GM10847 (cell line): ENCODE results near the gene SLC2A1.

Experiments
- POLR2A ChIP-seq: IDR thresholded peaks from 2 replicates; pipeline ENCODE4 v1.6.1; 2011; ENCODE audit not compliant: insufficient read length; ENCODE audit errors: extremely low read depth

SLC2A1 gene

DNA sequence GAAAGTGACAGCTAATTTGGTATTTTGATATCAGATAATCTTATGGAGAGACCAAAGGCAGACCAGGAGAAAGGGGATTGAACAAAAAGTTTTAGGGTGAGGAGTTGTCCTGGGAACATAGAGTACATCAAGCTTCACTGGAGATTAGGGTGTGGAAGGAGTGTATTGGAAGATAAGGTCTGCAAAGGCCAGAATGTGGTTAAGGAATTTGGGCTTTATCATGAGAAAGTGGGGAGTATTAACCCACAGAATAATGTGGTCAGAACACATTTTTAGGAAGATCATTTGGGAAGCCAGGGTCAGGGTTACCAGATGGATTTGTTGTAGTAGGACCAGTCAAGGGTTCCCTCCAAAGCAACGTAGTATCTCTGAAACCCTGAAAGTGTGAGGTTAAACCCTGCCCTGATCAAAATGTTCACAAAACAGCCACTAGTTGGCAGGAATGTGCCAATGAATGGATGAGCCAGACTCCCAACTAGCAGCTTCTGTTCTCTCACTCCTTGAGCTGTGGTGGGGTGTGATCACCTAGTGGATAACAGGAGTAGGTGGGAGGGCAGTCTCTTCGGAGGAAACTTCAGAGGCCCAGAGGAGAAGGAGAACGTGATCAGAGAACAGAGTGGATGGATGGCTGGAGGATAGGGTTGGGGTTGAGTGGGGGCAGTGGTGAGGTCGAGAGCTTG is 35.8 kb downstream of the SLC2A1 start:
- no peak for TF ChIP-seq POLR2A

DNA sequence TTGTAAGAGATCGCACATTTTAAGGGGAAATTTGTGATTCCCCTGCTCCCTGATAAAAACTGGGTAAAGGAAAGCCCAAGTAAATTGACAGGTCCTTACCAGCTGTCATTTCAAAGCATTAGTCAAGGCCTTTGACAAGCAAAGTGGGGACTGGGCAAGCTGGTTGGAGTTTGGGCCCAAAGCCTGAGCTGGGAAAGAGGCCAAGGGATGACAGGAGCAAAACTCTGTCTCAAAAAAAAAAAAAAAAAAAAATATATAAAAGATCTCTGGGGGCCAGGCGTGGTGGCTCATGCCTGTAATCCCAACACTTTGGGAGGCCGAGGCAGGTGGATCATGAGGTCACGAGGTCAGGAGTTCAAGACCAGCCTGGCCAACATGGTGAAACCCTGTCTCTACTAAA is 36.9 kb downstream of the SLC2A1 start:
- TF ChIP-seq POLR2A, result no peak

DNA sequence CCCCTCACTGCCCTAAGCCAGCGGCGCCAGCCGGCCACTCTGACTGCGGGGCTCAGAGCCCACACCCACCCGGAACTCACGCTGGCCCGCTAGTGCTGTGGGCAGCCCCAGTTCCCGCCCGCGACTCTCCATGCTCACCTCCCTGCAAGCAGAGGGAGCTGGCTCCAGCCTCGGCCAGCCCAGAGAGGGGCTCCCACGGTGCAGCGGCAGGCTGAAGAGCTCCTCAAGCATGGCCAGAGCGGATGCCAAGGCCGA is 41.5 kb downstream of the SLC2A1 start:
- TF ChIP-seq POLR2A, result no peak

DNA sequence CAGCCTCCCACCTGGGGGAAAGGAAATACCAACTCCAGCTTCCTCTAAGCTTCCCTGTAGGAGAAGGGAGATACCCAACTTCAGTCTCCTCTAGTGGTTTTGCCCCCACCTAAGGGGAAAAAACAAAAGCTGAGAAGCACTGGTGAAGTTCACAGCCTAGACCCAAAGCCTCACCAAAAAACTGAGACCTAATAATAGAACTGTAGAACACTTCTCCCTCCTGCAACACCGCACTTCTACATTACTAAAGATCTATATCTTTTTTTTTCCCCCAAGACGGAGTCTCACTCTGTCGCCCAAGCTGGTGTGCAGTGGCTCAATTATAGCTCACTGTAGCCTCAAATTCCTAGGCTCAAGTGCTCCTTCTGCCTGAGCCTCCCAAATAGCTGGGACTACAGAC is 43.2 kb downstream of the SLC2A1 start:
- no peak for TF ChIP-seq POLR2A

DNA sequence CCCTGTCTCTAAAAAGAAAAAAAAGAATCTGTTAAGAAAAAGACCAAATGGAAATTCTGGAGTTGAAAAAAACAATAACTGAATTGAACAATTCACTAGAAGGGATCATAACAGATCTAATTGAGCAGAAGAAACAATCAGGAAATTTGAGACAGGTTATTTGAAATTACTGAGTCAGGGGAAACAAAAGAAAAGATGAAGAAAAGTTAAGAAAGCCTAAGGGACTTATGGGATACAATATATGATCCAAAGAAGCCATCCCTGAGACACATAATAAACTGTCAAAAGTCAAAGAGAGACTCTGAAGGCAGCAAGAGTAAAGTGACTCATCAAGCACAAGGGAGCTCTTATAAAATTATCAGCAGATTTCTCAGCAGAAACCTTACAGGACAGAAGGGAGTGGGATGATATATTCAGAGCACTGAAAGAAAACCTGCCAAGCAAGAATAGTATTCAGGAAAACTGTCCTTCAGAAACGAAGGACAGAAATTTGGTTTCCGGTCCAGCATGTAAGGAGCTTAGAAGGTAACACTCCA is 44.5 kb downstream of the SLC2A1 start:
- no peak for TF ChIP-seq POLR2A

DNA sequence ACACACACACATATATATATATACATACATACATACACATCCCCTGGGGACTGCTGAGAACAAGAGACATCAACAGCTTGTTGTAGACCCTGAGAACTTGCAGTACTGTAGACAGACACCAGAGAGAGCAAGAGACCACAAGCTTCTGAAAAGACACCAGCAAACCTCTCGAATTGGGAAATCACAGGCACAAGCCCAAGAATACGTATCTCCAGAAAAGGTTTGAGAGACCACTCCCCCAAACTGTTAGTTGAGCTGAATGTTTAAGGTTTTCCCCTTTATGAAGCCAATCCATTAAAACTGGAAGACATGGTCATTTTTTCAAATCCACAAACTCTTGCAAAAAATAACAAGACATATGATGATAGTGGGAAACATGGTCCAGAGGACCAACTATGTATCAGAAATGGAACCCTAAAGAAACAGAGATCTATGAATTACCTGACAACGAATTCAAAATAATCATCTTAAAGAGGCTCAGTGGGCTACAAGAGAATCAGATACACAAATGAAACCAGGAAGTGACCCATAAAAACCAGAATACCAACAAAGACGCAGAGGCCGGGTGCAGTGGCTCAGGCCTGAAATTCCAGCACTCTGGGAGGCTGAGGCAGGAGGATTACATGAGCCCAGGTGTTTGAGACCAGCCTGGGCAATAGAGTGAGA is 45.1 kb downstream of the SLC2A1 start:
- no peak for TF ChIP-seq POLR2A

DNA sequence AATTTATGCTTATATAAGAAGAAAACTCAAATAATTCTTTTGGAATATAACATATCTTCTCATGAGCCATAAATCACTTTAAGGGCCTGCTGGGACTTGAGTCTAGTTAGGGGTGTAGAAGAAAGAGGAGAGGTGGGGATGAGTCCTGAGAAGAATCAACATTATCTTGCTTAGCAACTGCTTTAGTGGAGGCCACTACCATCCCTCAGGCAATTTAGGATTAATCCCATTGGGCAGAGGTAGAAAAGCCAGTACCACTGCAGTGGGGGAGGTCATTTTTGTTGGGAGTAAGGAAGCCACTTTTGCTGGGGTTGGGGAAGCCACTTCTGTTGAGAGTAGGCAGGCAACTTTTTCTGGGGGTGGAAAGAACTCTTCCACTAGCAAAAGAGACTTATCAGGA is 47.7 kb downstream of the SLC2A1 start:
- no peak for TF ChIP-seq POLR2A

DNA sequence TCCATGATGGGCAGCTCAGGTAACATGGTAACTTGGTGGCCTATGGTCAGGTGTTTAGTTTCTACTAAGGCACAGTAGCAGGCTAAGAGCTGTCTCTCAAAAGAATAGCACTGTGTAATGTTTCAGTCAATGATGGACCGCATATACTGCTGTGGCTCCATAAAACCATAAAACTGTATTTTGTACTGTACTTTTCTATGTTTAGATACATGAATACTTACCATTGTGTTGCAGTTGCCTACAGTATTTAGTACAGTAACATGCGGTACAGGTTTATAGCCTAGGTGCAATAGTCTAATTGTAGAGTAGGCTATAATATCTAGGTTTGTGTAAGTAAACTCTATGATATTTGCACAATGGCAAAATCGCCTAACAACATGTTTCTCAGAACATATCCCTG is 50.6 kb downstream of the SLC2A1 start:
- TF ChIP-seq POLR2A, result no peak

DNA sequence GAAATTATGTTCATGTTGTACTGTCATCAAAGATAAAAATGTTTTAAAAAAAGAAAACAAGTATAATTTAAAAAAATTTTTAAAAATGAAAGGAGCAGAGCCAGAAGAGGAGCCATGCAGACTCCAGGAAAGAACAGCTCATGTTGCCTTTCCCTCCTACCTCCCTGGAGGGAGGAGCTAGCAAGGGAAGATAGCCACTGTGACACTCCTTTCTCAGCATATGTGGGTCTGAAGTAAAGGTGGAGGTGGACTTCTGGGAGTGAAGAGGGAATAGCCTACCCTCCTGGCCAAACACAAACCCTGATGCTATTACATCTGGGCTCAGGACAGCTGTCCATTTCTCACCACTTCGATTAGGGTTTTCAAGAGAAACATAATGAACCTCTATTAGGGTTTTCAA is 54.2 kb downstream of the SLC2A1 start:
- TF ChIP-seq POLR2A, result no peak

DNA sequence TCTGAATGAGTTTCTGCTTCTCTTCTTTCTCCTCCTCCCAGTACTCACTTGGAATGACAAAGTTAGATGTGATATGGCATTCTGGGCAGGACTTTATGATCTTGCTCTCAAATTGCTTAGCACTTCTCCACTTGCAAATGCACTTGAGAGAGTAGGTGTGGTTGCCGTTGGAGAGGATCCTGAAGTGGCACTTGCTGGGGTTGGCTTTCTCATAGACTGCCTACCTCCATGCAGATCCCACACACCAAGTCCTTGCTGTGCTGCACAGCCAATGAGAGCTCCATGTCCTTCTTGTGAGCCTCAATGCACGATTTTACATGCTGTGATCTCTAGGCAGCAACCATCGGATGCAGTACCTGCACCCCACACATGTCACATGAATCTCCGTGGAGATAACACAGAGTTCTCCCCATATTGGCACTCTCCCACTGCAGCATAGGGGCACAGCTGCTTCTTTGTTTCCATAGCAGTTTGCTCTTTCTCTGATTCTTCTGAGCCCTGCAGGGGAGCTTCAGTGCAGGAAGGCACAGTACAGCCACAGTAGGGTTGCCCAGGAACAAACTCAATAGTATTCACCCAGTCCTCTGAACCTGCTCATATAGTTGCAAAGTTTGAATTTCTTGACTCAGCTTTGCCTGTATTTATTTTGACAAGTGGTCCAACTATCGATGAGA is 67.1 kb downstream of the SLC2A1 start:
- no peak for TF ChIP-seq POLR2A

DNA sequence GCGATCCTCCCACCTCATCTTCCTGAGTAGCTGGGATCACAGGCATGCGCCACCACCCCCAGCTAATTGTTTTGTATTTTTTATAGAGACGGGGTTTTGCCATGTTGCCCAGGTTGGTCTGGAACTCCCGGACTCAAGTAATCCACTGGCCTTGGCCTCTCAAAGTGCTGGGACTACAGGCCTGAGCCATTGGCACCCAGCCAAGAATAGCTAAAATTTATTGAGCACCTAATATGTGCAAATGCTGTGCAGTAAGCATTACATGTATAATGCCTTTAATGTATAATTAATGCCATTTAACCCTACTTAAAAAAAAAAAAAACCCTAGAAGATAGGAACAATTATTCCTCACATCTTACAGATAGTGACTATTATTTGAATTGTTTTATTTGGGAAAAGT is 69.4 kb downstream of the SLC2A1 start:
- no peak for TF ChIP-seq POLR2A

DNA sequence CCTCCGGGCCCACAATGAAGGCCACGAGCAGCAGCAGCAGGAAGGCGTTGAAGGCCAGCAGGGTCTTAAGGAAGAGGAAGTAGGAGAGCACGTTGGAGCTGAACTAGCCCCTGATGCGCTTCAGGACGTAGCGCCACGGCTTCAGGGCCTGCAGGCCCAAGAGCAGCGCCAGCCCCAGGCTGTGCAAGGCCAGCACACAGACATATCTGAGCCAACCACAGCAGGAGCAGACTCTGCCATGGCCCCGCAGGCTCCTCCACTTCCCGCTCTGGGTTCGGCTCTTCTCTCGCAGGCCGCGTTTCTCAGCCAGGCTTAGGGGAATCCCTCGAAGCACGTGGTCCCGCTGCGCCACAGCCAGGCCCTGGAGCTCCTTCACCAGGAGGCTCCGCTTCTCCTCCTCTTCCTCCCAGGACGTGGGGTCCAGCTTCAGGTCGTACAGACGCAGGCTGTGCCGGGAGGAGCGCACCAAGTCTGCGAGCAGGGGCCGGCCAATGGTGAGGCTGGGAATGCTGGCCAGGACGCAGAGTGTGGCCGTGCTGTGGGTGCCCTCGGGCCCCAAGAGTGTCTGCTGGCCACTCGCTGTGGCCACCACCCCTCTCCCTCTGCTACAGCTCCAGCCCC is 70.5 kb downstream of the SLC2A1 start:
- TF ChIP-seq POLR2A, result no peak

DNA sequence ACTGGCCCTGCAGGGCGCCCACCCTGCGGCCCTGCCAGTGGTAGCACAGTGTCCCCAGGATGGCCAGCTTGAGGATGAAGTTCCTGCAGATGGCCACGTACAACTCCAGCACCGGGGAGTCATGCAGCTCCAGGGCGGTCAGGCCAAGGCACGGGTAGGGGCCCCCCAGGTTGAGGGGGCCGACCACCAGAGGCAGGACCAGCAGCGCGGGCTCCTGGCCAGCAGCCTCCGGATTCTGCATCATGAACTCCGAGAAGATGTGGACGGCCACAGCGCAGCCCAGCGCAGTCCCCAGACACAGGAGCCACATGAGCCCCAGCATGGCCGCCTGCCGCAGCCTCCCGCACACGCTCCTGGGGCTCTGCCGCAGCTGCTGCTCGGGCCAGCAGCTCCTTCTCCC is 71.3 kb downstream of the SLC2A1 start:
- no peak for TF ChIP-seq POLR2A

DNA sequence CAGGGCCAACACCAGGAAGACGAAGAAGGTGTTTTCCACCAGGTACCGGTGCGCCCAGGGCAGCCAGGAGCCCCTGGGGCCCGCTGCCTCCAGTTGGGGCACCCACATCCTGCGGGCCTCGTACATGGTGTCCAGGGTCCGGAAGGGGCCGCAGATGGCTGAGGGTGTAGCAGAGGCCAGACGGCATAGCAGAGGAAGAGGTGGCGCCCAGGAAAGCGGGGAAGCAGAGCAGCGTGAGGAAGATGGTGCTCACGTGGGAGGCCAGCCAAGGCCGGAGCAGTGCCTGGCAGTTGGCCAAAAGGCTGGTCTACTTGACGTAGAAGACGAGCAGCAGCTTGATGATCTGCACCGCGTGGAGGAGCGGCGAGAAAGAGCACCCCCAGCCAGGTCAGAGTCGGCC is 71.9 kb downstream of the SLC2A1 start:
- TF ChIP-seq POLR2A, result no peak

DNA sequence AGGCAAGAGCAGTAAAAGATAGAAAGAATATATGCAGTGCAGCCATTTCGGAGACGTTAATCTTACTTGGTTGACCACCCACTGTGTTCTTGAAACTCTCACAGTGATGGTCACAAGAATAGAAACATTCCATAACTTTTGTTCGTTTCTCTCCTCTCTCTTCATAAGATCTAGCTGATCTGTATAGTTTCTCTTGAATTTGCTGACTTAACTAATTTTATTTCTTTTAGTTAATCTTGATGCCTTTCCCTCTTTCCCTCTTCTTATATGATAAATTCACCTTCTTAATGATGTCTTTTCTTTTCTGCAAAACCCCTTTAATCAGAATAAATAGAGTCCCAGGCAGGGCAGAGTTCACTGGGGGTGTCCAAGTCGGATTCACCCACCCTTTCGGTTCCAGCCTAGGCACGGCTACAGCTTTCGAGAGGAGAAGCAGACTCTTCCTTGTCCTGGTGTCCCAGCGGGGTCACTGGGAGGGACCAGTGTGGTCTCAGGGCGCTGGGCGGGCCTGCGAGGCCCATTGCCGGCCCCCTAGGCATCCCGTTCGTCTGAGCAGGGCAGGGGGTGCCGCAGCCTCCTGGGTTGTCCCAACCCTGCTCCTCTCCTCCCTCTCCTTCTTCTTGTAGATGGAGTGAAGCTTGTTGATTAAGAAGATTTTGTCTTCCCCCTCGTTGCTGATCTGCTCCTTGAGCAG is 72.5 kb downstream of the SLC2A1 start:
- no peak for TF ChIP-seq POLR2A
